Epithelial cell of esophagus (primary cell): ENCODE data around the gene TBL3.

Experiments used
- DNase-seq: peaks from one replicate; pipeline ENCODE4 v3.0.0; 2010; ENCODE audit warnings: low read depth
- H3K4me3 ChIP-seq: 2 replicates; pipeline ENCODE4 v1.5.1; 2011; ENCODE audit warnings: mild to moderate bottlenecking, low read length, control low read depth
- TF ChIP-seq, protein P1 (sequence below): IDR thresholded peaks from 2 replicates; pipeline ENCODE4 v1.5.1; 2011; ENCODE audit warnings: low read depth, mild to moderate bottlenecking, low read length, control low read depth, inconsistent platforms; ENCODE audit not compliant: insufficient read depth; ENCODE audit errors: missing control alignments

Gene TBL3

DNA sequence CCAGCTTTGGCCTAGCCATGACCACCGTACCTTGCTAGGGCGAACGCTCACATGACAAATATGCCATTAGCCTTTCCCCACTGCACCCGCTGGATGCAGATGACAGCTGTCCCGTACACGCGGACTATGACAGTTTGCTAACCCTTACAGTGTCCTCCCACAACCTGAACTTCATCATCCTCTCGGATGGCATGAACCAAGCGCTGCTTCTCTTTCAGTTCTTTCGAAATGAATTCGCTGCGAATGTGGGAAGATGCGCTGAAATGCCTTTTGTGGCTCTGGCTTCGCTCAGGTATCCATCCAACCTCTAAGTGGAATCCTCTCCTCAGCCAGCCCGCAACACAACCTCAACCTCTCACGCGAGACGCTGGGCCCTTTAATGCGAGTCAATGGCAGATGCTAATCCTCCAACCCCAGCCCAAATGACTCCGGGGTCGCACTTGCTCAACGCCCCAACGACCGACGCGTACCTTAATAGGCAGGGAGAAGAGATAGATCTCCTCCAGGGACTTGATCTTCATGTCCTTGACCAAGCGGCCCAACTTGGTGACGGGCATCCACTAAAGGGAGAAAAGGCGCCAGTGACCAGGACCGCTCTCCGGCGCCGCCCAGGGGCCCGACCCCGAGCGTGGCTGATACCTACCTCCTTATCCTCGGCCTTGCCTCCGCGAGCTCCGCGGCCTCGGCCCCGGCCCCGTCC is 7.9 kb upstream of the TBL3 start:
- no peak for DNase-seq
- peak overlapping the region; percentile 63 for H3K4me3 ChIP-seq
- TF ChIP-seq, protein P1, sequence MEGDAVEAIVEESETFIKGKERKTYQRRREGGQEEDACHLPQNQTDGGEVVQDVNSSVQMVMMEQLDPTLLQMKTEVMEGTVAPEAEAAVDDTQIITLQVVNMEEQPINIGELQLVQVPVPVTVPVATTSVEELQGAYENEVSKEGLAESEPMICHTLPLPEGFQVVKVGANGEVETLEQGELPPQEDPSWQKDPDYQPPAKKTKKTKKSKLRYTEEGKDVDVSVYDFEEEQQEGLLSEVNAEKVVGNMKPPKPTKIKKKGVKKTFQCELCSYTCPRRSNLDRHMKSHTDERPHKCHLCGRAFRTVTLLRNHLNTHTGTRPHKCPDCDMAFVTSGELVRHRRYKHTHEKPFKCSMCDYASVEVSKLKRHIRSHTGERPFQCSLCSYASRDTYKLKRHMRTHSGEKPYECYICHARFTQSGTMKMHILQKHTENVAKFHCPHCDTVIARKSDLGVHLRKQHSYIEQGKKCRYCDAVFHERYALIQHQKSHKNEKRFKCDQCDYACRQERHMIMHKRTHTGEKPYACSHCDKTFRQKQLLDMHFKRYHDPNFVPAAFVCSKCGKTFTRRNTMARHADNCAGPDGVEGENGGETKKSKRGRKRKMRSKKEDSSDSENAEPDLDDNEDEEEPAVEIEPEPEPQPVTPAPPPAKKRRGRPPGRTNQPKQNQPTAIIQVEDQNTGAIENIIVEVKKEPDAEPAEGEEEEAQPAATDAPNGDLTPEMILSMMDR, result no peak

DNA sequence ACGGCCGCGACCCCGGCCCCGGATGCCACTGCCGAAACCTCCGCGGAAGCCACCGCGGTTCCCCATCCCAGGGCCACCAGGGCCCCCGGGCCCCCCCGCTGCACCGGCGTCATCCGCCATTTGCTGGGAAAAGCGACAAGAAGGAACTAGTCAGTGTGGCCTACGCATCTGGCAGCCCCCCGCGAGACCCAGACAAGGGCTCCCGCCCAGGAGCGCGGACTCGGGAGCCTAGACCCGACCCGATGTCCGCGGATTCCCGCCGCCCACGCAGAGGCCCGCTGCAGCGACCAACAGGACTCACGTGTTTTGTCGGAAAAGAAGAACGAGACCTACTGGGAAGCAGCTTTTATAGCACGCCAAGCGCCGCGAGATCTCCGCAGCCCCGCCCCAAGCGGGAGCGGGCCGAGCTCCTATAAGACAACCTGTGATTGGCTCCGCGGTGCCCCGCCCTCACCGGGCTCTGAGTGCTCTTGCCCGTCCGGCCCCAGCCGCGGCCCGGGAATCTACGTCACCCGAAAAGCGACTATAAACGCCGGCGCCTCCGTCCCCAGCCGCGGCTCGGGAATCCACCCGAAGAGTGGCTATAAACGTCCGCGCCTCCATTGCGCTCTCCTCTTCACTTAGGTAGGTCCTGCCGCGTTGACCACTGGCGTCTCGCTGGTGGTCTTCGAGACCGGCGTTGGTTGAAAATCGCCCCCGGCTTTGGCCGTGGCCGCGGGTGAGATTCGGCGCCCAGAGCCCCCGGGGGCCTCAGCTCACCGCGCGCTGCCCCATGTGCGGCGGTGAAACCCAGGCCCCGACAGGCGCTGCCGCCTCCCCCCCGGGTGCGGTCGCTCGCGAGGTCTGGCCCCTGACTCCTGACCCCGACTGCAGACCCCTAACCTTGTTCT is 7.1 kb upstream of the TBL3 start, which contains the start of gene RPS2:
Gene RPS2 (minus strand): TSS at position 321 of the 890 bp plus-strand sequence. CDS start 201 bp downstream, at position 120.
- H3K4me3 ChIP-seq, result peak within 1 kb of the TSS; percentile 63
- TF ChIP-seq, protein P1, result no peak

GRCh38 chr16:1965396-1966001 is 6.4 kb upstream of the TBL3 start:
- TF ChIP-seq, protein P1, result no peak
- DNase-seq, result no peak
- H3K4me3 ChIP-seq, result peak overlapping the region; percentile 63

More for the DNA sequence above, 7.1 kb upstream of the TBL3 start, which contains the start of gene RPS2:
- DNase-seq, result peak; percentile 99

DNA sequence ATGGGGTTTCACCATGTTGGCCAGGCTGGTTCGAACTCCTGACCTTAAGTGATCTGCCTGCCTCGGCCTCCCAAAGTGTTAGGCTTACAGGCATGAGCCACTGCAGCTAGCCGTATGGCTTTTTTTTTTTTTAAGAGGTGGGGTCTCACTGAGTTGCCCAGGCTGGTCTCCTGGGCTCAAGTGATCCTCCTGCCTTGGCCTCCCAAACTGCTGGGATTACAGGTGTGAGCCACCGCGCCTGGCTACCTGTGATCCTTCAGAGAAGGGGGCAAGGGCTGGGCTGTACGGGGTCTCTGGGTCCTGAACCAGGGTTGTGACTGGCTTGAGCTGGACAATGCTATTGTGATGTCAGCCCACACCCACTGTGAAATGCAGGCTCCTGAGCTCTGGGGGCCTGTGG is 5.4 kb upstream of the TBL3 start, which contains the start of gene RNF151:
Gene RNF151 (plus strand): TSS at position 397 of the 400 bp plus-strand sequence. CDS start 26 bp downstream, outside the sequence.
- TF ChIP-seq, protein P1, result no peak

DNA sequence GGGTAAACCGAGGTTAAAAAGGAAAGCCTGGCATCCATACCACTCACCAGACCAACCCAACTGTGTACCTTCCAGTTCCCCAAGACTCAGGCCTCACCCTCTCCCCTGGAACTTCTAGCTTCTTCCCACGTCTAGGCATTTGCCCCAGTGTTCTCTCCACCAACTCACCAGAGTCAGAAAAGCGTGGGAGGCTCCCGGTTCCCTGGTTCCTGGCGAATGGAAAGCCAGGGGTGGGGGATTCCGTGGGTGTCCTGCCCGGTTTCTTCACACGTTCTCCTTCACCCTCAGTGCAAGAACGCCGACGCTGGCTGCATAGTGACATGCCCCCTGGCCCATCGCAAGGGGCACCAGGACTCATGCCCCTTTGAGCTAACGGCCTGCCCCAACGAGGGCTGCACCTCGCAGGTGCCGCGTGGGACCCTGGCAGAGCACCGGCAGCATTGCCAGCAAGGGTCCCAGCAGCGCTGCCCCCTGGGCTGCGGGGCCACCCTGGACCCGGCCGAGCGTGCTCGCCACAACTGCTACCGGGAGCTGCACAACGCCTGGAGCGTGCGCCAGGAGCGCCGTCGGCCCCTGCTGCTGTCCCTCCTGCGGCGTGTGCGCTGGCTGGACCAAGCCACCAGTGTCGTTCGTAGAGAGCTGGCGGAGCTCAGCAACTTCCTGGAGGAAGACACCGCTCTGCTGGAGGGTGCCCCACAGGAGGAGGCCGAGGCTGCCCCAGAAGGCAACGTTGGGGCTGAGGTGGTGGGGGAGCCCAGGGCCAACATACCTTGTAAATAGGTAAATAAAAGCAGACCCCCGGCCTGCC is 3.5 kb upstream of the TBL3 start:
- no peak for DNase-seq
- TF ChIP-seq, protein P1, result no peak

More for the DNA sequence above, 5.4 kb upstream of the TBL3 start, which contains the start of gene RNF151:
- H3K4me3 ChIP-seq, result peak within 1 kb of the TSS; percentile 63
- no peak for DNase-seq

DNA sequence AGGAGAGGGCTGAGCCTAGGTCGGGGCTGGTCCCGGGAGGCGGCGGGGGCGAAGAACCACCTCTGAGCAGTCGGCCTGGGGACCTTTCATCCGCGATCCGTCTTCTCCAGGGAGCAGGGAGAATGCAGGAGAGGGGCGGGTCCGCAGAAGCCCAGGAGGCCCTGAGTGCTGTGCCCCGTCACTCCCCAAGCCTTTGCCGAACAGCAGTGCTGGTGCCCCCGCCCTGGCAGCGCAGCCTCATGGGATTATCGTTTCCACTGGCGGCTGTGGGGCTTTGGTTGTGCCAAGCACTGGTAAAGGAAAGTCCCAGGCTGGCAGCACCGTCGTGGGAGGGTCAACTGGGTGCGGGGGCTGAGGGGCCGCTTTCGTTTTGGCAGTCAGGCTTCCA is 631 bp downstream of the TBL3 start:
- DNase-seq, result peak; percentile 59
- TF ChIP-seq, protein P1, result no peak
- H3K4me3 ChIP-seq, result peak overlapping the region; percentile 73

More for the DNA sequence above, 3.5 kb upstream of the TBL3 start:
- H3K4me3 ChIP-seq, result no peak overlapping the region
